ENCODE measurements around the gene OCEL1.

DNA sequence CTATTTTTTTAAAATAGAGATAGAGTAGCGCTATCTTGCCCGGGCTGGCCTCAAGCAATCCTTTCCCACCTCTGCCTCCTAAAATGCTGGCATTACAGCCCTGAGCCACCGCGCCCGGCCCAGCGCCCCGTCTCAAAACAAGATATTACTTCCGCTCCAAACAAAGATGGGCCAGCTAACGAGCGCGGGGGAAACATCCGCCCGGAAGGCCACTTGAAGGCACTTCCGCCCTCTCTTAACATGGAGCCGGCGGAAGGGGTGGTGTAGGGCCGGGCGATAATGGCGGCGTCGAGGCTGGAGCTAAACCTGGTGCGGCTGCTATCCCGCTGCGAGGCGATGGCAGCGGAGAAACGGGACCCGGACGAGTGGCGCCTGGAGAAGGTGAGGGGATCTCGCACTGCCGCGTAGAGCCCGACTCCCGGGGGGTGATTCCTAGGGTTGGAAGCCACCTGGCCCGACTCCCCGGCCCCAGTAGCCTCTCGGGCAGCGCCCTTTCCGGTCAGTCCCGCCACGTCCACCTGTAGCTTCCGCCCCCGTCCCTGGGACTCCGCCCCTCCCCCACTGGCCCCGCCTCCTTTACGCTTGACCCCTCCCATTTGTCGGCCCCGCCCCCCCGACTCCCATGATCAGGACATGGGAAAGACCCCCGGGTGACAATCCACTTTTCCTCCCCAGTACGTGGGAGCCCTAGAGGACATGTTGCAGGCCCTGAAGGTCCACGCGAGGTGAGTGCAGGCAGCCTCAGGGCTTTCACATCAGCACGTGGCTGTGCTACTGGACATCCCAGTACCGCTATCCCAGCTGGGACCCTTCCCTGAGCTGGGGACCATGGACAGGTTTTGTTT lies 10.7 kb upstream of the OCEL1 start, which contains the start of gene USE1:
- TF ChIP-seq POLR2A (IDR thresholded peaks at IDR 0.05; ENCODE audit: low read length) (peak; percentile 91), GATA1 (IDR thresholded peaks at IDR 0.05; ENCODE audit: low read depth, low read length) (no peak)
